ENCODE data around the gene ADGRF5.
A peak's percentile ranks its signal among the peaks of the same experiment; 100 is the strongest.

Gene ADGRF5

DNA sequence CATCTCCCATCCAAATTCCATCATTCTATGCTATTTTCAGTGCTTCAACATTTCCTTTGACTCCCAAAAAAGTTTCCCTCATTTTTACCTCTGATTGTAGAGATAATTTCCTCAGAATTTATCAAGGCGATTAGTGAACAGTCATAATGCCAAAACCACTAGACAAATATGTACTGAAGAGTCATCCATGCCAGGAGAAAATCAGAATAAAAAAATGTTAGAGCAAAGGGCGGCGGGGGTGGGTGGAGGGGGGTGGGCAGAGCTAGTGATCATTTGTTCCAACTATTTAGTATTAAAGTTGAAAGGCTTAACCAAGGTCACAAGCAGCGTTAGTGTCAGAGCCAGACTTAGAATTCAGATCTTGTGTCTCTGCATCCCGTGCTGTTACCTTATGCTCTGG is 5.3 kb upstream of the ADGRF5 start:
- no peak for DNase-seq

GRCh38 chr6:46926481-46926880 is 4.7 kb upstream of the ADGRF5 start:
- no peak for DNase-seq

GRCh38 chr6:46925563-46926253 is 4.0 kb upstream of the ADGRF5 start:
- DNase-seq, result no peak

GRCh38 chr6:46923476-46923875 is 1.7 kb upstream of the ADGRF5 start:
- DNase-seq, result no peak

DNA sequence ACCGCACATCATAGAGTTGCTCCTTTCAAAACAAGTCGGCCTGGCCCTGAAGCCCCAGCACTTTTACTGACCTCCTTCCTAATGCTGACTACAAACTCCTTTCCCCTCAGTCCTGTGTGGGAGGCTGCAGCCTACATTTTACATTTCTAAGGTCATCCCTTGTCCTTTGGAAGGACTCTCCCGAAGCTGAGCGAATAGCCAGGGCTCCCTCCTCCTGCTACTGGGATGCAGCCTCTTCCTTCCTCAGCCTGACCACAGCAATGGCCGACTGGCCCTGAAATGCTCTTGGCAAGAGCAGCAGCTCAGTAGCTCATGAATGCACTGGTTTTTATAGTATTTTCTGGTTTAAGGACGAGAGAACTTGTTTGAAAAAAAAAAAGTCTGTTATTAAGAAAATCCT is 679 bp downstream of the ADGRF5 start:
- no peak for DNase-seq

DNA sequence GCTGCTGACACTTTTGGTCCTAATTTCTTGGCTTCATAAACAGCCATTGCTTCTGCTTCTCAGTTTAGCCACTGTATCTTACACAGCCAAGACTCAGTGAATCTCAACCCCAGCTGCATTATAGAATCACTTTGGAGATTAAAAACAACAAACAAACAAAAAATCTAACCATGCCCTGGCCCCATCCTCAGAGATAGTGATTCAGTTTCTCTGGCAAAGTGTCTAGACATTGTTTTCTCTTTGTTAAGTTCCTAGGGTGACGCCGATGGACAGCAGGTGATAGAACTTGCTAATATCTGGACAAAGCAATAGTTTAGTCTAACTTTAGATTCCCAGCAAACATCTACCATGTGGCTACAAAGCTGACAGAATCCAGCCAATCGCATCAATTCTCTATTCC is 2.9 kb downstream of the ADGRF5 start:
- DNase-seq, result no peak

- DNase-seq, result peak; percentile 97
These were observed 4.7 kb downstream of the ADGRF5 start for GRCh38 chr6:46917002-46917545.

GRCh38 chr6:46915866-46916265 is 5.9 kb downstream of the ADGRF5 start:
- no peak for DNase-seq

GRCh38 chr6:46915380-46915779 is 6.4 kb downstream of the ADGRF5 start:
- DNase-seq, result peak; percentile 10

GRCh38 chr6:46914279-46914810 is 7.4 kb downstream of the ADGRF5 start:
- DNase-seq, result peak; percentile 34

GRCh38 chr6:46909371-46909770 is 12.4 kb downstream of the ADGRF5 start:
- peak; percentile 37 for DNase-seq

DNA sequence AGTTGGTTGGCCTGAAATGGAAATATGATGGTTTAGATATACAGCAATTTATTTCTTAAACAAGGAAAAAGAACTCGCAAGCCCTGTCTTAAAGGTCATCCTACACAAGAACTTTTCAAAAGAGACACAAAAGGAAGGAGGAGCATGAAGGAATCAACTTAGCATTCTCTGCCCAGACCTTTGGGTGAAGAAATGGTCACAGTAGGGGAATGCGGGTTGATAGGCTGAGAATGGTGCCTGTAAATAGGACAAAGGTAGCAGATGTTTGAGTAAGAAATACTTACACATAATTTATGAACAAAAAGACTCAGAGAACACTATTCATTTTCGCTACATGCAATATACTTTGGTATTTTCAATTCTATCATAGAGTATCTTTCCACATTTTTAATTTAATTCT is 15.0 kb downstream of the ADGRF5 start:
- DNase-seq, result no peak

- no peak for DNase-seq
These were observed 17.6 kb downstream of the ADGRF5 start for GRCh38 chr6:46904117-46904516.

- peak; percentile 72 for DNase-seq
These were observed 18.6 kb downstream of the ADGRF5 start for GRCh38 chr6:46903175-46903574.

DNA sequence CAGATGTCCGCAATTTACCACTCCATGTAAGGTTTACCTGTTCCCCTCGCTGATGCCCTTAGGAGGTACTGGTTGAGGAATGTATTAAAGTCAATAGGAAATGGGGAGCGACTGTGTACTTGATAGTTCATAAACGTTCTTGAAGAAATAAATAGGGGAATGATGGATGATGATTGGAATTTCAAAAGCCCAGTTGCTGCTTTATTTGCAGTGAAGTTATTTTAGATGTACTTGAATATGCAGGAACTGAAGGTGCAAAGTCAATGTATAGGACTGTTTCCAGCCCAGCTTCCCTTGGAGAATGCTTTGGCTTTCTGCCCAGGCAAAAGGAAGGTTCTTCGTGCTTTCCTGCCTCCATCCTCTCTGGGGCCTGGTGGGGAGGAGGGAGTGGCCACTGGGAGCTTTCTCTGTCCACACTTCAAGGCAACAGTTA is 19.8 kb downstream of the ADGRF5 start:
- DNase-seq, result peak; percentile 43

DNA sequence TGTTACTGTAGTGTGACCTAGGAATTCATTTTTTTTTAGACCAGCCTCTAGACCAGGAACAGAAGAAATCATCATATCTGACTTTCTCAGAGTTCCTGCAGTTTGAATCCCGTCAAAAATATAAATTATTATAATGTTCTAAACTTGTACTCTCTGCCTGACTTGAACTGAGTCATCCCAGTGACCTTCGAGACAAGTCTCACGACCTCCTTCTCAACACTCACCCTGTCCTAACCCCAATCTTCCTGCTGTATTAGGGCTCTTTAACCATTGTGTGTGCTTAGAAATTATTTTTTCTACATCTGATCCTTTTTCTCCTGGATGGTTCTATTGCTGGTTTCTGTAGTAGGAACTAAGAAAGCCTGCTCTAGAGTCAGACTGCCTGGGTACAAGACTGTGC is 21.5 kb downstream of the ADGRF5 start:
- no peak for DNase-seq

GRCh38 chr6:46899659-46900058 is 22.1 kb downstream of the ADGRF5 start:
- DNase-seq, result no peak

- DNase-seq, result no peak
These were observed 23.7 kb downstream of the ADGRF5 start for GRCh38 chr6:46898006-46898405.

DNA sequence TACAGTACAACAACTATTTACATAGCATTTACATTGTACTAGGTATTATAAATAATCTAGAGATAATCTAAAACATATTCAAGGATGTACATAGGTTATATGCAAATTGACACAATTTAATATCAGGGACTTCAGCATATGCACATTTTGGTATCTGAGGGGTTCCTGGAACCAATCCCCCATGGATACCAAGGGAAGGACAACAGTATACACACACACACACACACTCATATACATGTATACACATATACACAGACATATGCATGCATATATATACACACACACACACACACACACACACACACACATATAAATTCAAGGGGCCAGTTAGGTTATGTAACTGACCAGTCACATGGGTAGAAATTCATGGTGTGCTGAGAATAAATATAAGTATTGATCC is 24.9 kb downstream of the ADGRF5 start:
- DNase-seq, result no peak

DNA sequence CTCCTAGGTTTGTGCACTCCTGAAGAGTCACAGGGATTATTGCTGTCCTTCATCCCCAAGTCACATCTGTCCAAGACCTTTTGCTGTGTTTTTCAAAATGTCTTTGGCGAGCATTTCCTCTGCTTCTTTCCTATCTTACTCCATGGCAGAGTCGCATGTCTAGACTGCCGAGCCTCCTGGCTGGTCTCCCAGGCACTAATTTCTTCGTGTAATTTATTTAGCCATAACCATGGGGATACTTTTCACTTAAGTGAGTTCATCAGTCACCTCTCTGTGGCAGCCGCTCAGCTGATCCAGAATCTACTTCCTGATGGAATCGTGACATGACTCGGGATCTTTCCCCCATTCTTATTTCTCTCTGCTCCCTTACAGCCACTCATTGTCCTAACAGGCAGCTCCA is 25.8 kb downstream of the ADGRF5 start:
- peak; percentile 45 for DNase-seq

DNA sequence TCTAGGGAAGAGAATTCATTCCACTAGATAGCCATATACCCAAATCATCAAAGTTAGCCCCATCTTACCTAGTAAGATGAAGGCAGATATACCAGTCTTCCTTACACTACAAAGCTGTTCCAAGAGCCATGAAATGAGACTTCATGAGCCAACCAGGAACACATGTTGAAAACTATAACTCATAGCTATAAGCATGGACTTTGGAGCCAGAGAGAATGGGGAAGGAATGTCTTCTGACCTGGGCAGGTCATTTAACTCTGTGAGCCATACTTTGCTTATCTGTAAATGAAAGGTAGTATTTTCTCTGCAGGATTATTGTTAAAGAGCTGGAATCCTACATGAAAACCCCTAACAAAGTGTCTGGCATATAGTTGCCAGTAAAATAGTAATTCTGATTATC is 27.3 kb downstream of the ADGRF5 start:
- DNase-seq, result no peak

GRCh38 chr6:46893648-46894047 is 28.1 kb downstream of the ADGRF5 start:
- peak; percentile 46 for DNase-seq

DNA sequence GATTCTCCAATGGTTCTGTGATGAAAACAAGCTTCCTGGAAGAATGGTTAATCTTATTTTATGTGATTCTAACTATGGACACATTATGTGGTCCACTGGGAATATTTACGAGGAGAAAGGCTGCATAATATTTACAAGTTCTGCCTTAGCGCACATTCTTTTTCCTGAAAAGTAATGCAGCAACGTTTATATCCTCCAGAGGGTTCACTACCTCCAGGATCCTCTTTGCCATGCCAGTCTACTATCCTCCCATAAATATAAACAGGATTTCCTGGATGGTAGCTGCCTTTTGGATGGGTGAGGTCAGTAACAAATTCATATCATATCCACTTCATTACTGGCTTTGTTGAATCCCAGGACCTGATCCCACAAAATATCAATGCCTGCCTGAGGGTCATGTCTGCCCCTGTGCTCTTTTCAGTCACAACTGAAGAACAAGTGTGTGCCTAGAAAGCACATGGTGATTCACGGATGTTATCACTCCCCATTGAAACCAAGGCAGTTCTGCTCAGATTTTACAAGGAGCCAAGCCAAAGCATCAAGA is 30.4 kb downstream of the ADGRF5 start:
- no peak for DNase-seq

- DNase-seq, result no peak
These were observed 33.2 kb downstream of the ADGRF5 start for GRCh38 chr6:46888578-46888977.

GRCh38 chr6:46888031-46888430 is 33.7 kb downstream of the ADGRF5 start:
- DNase-seq, result no peak

Data from NCI-H69 (cell line).